ENCODE data around the gene CCDC68.
"Not testable (repeated sequence)": the region's sequence is repeated elsewhere in the genome, so short reads cannot be mapped to it uniquely, and the experiment has no call there.

The CCDC68 gene

GRCh38 chr18:54856105-54856646 is 103.1 kb downstream of the CCDC68 start:
- H3K27ac ChIP-seq, result no peak overlapping the region
- ChIA-PET CTCF (no interaction called here), POLR2A (ENCODE audit: low non-redundant PET) (no interaction called here)
- DNase-seq (ENCODE audit: low spot score), result no peak
- no peak for TF ChIP-seq CTCF (conservative IDR thresholded peaks at IDR 0.05; ENCODE audit: low read depth)

DNA sequence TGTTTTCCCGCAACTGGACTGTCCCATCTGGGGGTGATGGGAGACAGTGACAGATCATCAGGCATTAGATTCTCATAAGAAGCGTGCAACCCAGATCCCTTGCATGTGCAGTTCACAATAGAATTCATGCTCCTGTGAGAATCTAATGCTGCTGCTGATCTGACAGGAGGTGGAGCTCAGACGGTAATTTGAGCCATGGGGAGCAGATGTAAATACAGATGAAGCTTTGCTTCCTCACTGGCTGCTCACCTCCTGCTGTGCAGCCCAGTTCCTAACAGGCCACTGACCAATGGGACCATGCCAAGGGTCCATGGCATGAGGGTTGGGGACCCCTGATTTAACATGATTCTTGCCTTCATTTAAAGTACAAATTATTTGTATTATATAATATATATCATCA is 104.2 kb downstream of the CCDC68 start:
- CTCF ChIA-PET, result interaction anchor here (0.6 kb wide), 1 partner anchor 75 kb away, joined by 3 read pairs; no protein-coding TSS in a partner anchor
- POLR2A ChIA-PET (ENCODE audit: low non-redundant PET); H3K27ac ChIP-seq; DNase-seq (ENCODE audit: low spot score): not testable (repeated sequence)

DNA sequence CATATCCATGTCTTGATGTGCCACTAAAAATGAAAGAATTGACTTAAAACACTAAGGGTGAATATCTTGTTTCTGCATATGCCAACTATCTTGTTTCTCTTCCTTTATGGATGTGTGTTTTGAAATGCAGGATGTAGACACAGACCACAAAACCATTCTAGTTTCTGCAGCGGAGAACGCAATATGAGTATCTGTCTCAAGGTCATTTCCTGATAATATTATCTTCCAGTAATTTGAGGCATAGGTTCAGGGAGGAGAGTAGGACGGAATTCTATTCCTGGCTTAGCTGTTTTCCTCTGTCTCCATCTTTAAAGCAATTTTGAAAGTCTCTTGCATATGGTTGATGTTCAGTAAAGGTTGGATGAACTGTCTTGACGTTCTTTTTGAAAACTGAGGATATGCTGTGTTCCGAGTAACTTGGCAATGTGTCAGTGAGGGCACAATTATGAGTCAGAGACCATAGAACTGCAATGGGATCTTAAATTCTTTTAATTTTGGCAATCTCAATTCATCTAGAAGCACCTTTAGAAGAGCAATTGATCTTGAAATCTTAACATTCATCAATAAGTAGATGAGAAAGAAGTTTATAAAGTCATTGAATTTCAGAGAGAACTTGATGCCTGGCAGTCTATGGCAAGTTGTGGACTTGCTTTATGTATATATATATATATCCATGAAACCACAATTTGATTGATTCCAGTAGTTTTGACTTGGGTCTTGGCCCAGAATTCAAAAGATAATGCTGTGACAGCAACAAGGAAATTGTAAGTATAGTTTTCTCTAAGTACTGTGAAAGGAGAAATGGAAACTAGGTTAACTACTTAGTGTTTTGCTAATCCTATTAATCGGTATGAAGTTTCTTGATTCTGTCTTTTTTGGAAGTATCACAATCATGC is 106.2 kb downstream of the CCDC68 start:
- ChIA-PET CTCF (no interaction called here), POLR2A (ENCODE audit: low non-redundant PET) (no interaction called here)
- no peak for DNase-seq (ENCODE audit: low spot score)

More for the DNA sequence above, 106.2 kb downstream of the CCDC68 start:
- no peak overlapping the region for H3K27ac ChIP-seq
- no peak for TF ChIP-seq CTCF (conservative IDR thresholded peaks at IDR 0.05; ENCODE audit: low read depth)
